GM12801 (cell line): Measurements from ENCODE around the gene DEF6.

Experiments used
- CTCF ChIP-seq: IDR thresholded peaks from one replicate; pipeline ENCODE4 v1.5.1; 2011; ENCODE audit warnings: control low read depth; ENCODE audit not compliant: insufficient read length; ENCODE audit errors: extremely low read depth

The DEF6 gene

GRCh38 chr6:35312807-35313206, 15.2 kb downstream of the DEF6 start:
- no peak for TF ChIP-seq CTCF

GRCh38 chr6:35317483-35318195, 20.0 kb downstream of the DEF6 start:
- TF ChIP-seq CTCF: no peak

GRCh38 chr6:35318196-35319171, 20.9 kb downstream of the DEF6 start:
- no peak for TF ChIP-seq CTCF

GRCh38 chr6:35319346-35320030, 21.9 kb downstream of the DEF6 start:
- TF ChIP-seq CTCF: no peak

GRCh38 chr6:35320031-35320410, 22.4 kb downstream of the DEF6 start:
- TF ChIP-seq CTCF: no peak

GRCh38 chr6:35321091-35321490, 23.5 kb downstream of the DEF6 start:
- TF ChIP-seq CTCF: no peak
